ENCODE measurements around the gene FAM204A.

The FAM204A gene

GRCh38 chr10:118273662-118274061, 68.5 kb downstream of the FAM204A start:
- Histone ChIP-seq H2AFZ (ENCODE audit: low read length) (no peak overlapping the region), H3K27me3 (replicated peaks; ENCODE audit: insufficient read depth, low read length) (no peaks in the 10 kb centered on the region), H3K9me3 (replicated peaks; ENCODE audit: insufficient read depth, low read length) (no peaks in the 10 kb centered on the region), H3K36me3 (replicated peaks; ENCODE audit: insufficient read depth, low read length) (no peaks in the 10 kb centered on the region), H3K79me2 (ENCODE audit: low read length) (no peaks in the 10 kb centered on the region), H3K9ac (ENCODE audit: low read length) (no peak overlapping the region), H3K4me2 (ENCODE audit: low read depth, low read length) (no peak overlapping the region), H3F3A (ENCODE audit: insufficient read depth, low read length) (no peaks in the 10 kb centered on the region), H3K9me2 (replicated peaks; ENCODE audit: insufficient read depth, low read length) (no peaks in the 10 kb centered on the region), H4K20me1 (ENCODE audit: insufficient read depth, low read length) (no peaks in the 10 kb centered on the region), H3K27ac (ENCODE audit: low read length) (no peak overlapping the region), H3K4me3 (ENCODE audit: low read length) (no peak overlapping the region), H3K4me1 (ENCODE audit: low read length) (no peaks in the 10 kb centered on the region)
- no peak for TF ChIP-seq CTCF (IDR thresholded peaks at IDR 0.05; ENCODE audit: low read length)
- TF ChIP-seq EZH2phosphoT487 (IDR thresholded peaks at IDR 0.05; ENCODE audit: low read length), result no peak
- no peak for TF ChIP-seq EZH2 (optimal IDR thresholded peaks at IDR 0.05; ENCODE audit: low read depth, low read length)
- DNase-seq, result no peak

- Histone ChIP-seq H3K9me3 (replicated peaks; ENCODE audit: insufficient read depth, low read length) (no peaks in the 10 kb centered on the region), H3K4me1 (ENCODE audit: low read length) (no peaks in the 10 kb centered on the region), H3K4me3 (ENCODE audit: low read length) (no peak overlapping the region), H3K27ac (ENCODE audit: low read length) (no peak overlapping the region), H3K27me3 (replicated peaks; ENCODE audit: insufficient read depth, low read length) (no peaks in the 10 kb centered on the region), H2AFZ (ENCODE audit: low read length) (no peak overlapping the region), H4K20me1 (ENCODE audit: insufficient read depth, low read length) (no peaks in the 10 kb centered on the region), H3K4me2 (ENCODE audit: low read depth, low read length) (no peak overlapping the region), H3K79me2 (ENCODE audit: low read length) (no peaks in the 10 kb centered on the region), H3K36me3 (replicated peaks; ENCODE audit: insufficient read depth, low read length) (no peaks in the 10 kb centered on the region), H3K9ac (ENCODE audit: low read length) (no peak overlapping the region), H3F3A (ENCODE audit: insufficient read depth, low read length) (no peaks in the 10 kb centered on the region), H3K9me2 (replicated peaks; ENCODE audit: insufficient read depth, low read length) (no peaks in the 10 kb centered on the region)
- DNase-seq, result no peak
- TF ChIP-seq EZH2 (optimal IDR thresholded peaks at IDR 0.05; ENCODE audit: low read depth, low read length), result no peak
- no peak for TF ChIP-seq EZH2phosphoT487 (IDR thresholded peaks at IDR 0.05; ENCODE audit: low read length)
- no peak for TF ChIP-seq CTCF (IDR thresholded peaks at IDR 0.05; ENCODE audit: low read length)
Observed at GRCh38 chr10:118272767-118273166, 69.4 kb downstream of the FAM204A start.

- no peak for DNase-seq
- Histone ChIP-seq H3K9ac (ENCODE audit: low read length) (no peak overlapping the region), H3K4me3 (ENCODE audit: low read length) (no peak overlapping the region), H4K20me1 (ENCODE audit: insufficient read depth, low read length) (no peaks in the 10 kb centered on the region), H3K9me2 (replicated peaks; ENCODE audit: insufficient read depth, low read length) (no peaks in the 10 kb centered on the region), H3K27ac (ENCODE audit: low read length) (no peak overlapping the region), H3K9me3 (replicated peaks; ENCODE audit: insufficient read depth, low read length) (no peaks in the 10 kb centered on the region), H3K79me2 (ENCODE audit: low read length) (no peaks in the 10 kb centered on the region), H3F3A (ENCODE audit: insufficient read depth, low read length) (no peaks in the 10 kb centered on the region), H2AFZ (ENCODE audit: low read length) (no peak overlapping the region), H3K27me3 (replicated peaks; ENCODE audit: insufficient read depth, low read length) (no peaks in the 10 kb centered on the region), H3K4me2 (ENCODE audit: low read depth, low read length) (no peak overlapping the region), H3K36me3 (replicated peaks; ENCODE audit: insufficient read depth, low read length) (no peaks in the 10 kb centered on the region), H3K4me1 (ENCODE audit: low read length) (no peaks in the 10 kb centered on the region)
- no peak for TF ChIP-seq EZH2 (optimal IDR thresholded peaks at IDR 0.05; ENCODE audit: low read depth, low read length)
- TF ChIP-seq EZH2phosphoT487 (IDR thresholded peaks at IDR 0.05; ENCODE audit: low read length), result no peak
- TF ChIP-seq CTCF (IDR thresholded peaks at IDR 0.05; ENCODE audit: low read length), result no peak
Observed at GRCh38 chr10:118272149-118272721, 69.9 kb downstream of the FAM204A start.

Measured in MM.1S (cell line).